HG03066 (cell line): ENCODE measurements around the gene CEP120.

ENCODE experiments used
- ATAC-seq: cut with Tn5 transposase; IDR thresholded peaks from one replicate; pipeline ENCODE4 v1.9.1; 2021; ENCODE audit warnings: low read depth; ENCODE audit not compliant: unreplicated experiment

Gene CEP120

GRCh38 chr5:123304777-123305316 lies 118.4 kb downstream of the CEP120 start:
- no peak for ATAC-seq

DNA sequence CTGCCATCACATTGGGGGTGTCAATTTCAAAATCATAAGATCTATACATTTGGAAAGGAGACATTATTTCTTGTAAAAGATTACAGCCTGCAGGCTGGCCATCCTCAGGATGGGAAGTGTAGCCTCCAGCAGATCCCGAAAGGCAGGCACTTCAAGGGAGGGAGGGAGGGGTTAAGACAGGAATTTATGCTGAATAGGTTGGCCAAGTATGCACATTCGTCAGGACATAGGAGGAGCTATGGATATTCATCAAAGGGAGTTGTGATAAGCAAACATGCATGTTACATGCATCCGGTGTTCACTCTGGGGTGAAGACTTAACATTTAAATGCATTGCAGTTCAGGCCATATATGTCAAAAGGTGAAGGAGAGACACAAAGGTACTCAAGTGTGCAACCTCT lies 119.4 kb downstream of the CEP120 start:
- ATAC-seq = no peak

GRCh38 chr5:123300266-123300665 lies 122.9 kb downstream of the CEP120 start:
- ATAC-seq = no peak

DNA sequence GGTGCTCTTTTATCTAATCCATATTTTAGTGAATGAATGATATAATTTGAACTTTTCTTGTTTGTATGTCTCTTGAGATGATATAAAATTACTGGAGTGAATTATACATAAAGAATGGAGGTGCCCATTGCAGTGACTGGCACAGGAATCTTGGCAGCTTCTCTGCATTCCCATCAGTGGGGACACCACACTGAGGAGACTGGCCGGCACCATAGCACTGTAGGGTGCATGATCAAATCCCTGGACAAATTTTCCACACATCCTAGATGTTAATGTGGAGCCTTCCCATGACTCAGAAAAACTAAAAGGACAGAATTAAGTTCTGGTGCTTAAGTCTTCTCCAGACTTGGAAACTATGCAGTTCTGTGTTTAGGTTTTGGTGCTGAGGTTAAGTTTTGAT lies 124.1 kb downstream of the CEP120 start:
- no peak for ATAC-seq

GRCh38 chr5:123298335-123299030 lies 124.7 kb downstream of the CEP120 start:
- ATAC-seq = no peak

GRCh38 chr5:123297866-123298265 lies 125.3 kb downstream of the CEP120 start:
- ATAC-seq = no peak

DNA sequence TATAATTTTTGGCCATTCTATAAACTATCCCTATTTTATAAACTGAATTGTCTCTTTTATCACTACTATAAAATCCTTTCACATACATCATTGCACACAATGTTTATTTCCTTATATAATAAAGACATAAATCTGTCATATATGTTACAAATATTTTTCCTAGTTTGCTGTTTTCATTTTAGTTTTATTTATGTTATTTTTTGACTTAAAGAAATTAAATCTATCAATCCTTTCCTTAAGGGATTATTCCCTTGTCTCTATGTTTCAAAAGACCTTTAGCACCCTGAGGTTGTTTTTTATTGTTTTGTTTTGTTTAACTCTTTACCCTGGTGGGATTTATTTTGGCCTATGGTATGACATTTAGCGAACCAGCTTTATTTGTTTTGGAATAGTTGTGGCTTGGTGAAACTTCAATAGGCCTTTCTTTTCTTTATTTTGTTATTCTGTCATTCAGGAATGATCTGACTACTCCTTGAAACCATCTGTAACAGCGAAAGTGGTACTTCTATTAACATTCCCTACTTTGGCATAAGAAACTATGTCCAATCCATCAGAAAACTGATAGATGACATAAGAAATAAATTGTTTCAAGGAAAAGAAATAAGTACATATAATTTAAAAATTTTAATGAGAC lies 125.9 kb downstream of the CEP120 start:
- ATAC-seq = no peak
